H1 (cell line): ENCODE results near the gene H2BK1. TPM values are rescaled to one million over a fixed set of nuclear protein-coding genes. Genes with fewer than 3 reads are reported as not detected.

Experiments used
- CTCF ChIA-PET: fragments of 300-600 bp; sonication (Branson Sonifier 250); formaldehyde crosslinking; loops from one replicate; lab custom pipeline; 2021; ENCODE audit not compliant: partially characterized antibody; lab: Charles Lee
- POLR2A ChIA-PET: fragments of 300-600 bp; sonication (Branson Sonifier 250); formaldehyde crosslinking; loops from one replicate; lab custom pipeline; 2021; ENCODE audit warnings: inconsistent platforms; ENCODE audit not compliant: partially characterized antibody; lab: Charles Lee
- DNase-seq, 2 experiments: peaks; one replicate each; pipeline versions ENCODE4 v3.0.0 to v3.0.0-alpha.2; 2010 to 2022; ENCODE audit warnings: low spot score in 2 of 2, low read depth in 1 of 2, mixed read lengths in 1 of 2
- FAIRE-seq: peaks from 2 replicates; lab custom pipeline; 2011; peaks lifted over from hg19 to GRCh38; lab: Jason Lieb, UNC
- H2AFZ ChIP-seq: 2 replicates; pipeline ENCODE4 v1.8.1; 2012; ENCODE audit warnings: low read length, inconsistent platforms
- H2AK5ac ChIP-seq: 2 replicates; pipeline ENCODE4 v1.6.1; 2013; ENCODE audit warnings: low read depth, low read length
- H2BK120ac ChIP-seq: replicated peaks from 2 replicates; pipeline ENCODE3; 2013; ENCODE audit warnings: low read depth, low read length, inconsistent platforms
- H2BK12ac ChIP-seq: 2 replicates; pipeline ENCODE4 v1.6.1; 2013; ENCODE audit warnings: low read depth, low read length
- H2BK15ac ChIP-seq: 2 replicates; pipeline ENCODE4 v1.6.1; 2013; ENCODE audit warnings: low read length
- H2BK20ac ChIP-seq: 2 replicates; pipeline ENCODE4 v1.6.1; 2013; ENCODE audit warnings: low read length
- H2BK5ac ChIP-seq: 2 replicates; pipeline ENCODE4 v1.6.1; 2013; ENCODE audit warnings: low read depth, low read length
- H3K14ac ChIP-seq: 2 replicates; pipeline ENCODE4 v1.6.1; 2013; ENCODE audit warnings: inconsistent platforms; ENCODE audit not compliant: insufficient read length
- H3K18ac ChIP-seq: 2 replicates; pipeline ENCODE4 v1.6.1; 2013; ENCODE audit warnings: low read length; ENCODE audit errors: extremely low read depth
- H3K23ac ChIP-seq: 2 replicates; pipeline ENCODE4 v1.6.1; 2013; ENCODE audit warnings: inconsistent platforms; ENCODE audit not compliant: insufficient read length
- H3K23me2 ChIP-seq: 2 replicates; pipeline ENCODE4 v1.6.1; 2013; ENCODE audit warnings: low read depth, low read length
- H3K27ac ChIP-seq: 2 replicates; pipeline ENCODE4 v1.6.1; 2011; ENCODE audit warnings: low read depth, low read length, inconsistent platforms
- H3K27me3 ChIP-seq, 4 experiments: replicated peaks in 1 of 4; 1 replicate in 1 of 4; 2 replicates in 3 of 4; pipeline versions ENCODE4 v1.6.1 to v1.8.1; 2011 to 2013; ENCODE audit warnings: low read length in 3 of 4, mild to moderate bottlenecking in 3 of 4, inconsistent platforms in 2 of 4, mixed read lengths in 2 of 4, moderate library complexity in 1 of 4; ENCODE audit not compliant: control insufficient read depth in 3 of 4, insufficient read depth in 3 of 4; ENCODE audit errors: extremely low read depth in 1 of 4
- H3K36me3 ChIP-seq, 4 experiments: 2 replicates each; pipeline versions ENCODE4 v1.6.1 to v1.8.1; 2011 to 2013; ENCODE audit warnings: mild to moderate bottlenecking in 4 of 4, low read length in 3 of 4, moderate library complexity in 2 of 4, control low read depth in 1 of 4, inconsistent platforms in 1 of 4; ENCODE audit not compliant: insufficient read depth in 4 of 4, control insufficient read depth in 2 of 4
- H3K4ac ChIP-seq: replicated peaks from 2 replicates; pipeline ENCODE3; 2013; ENCODE audit warnings: low read length, low read depth, mixed read lengths, inconsistent platforms; ENCODE audit not compliant: insufficient read length
- H3K4me1 ChIP-seq, 4 experiments: replicated peaks in 1 of 4; 1 replicate in 1 of 4; 2 replicates in 3 of 4; pipeline versions ENCODE4 v1.6.1 to v1.8.1; 2011 to 2013; ENCODE audit warnings: low read length in 3 of 4, inconsistent platforms in 2 of 4, mixed read lengths in 1 of 4; ENCODE audit not compliant: insufficient read depth in 4 of 4, control insufficient read depth in 3 of 4
- H3K4me2 ChIP-seq, 2 experiments: 2 replicates each; pipeline versions ENCODE4 v1.6.1 to v1.8.1; 2011 to 2013; ENCODE audit warnings: low read depth in 2 of 2, low read length in 2 of 2, control low read depth in 1 of 2, inconsistent platforms in 1 of 2, mild to moderate bottlenecking in 1 of 2; ENCODE audit not compliant: insufficient read depth in 1 of 2
- H3K4me3 ChIP-seq, 4 experiments: fragments of 200-600, 300-600 bp in 1 of 4; sonication (generic), shearing (Covaris generic), sonication (Bioruptor Twin) in 1 of 4; 2 replicates each; pipeline versions ENCODE4 v1.5.1 to v1.8.1; 2011 to 2016; ENCODE audit warnings: low read length in 4 of 4, low read depth in 3 of 4, control low read depth in 2 of 4, inconsistent platforms in 2 of 4, mild to moderate bottlenecking in 2 of 4, mixed read lengths in 1 of 4, moderate library complexity in 1 of 4; ENCODE audit not compliant: insufficient read depth in 2 of 4; ENCODE audit errors: extremely low read depth in 1 of 4
- H3K56ac ChIP-seq: replicated peaks from 2 replicates; pipeline ENCODE3; 2013; ENCODE audit warnings: low read depth, mild to moderate bottlenecking, mixed read lengths, low read length, inconsistent platforms; ENCODE audit not compliant: insufficient read length
- H3K79me1 ChIP-seq: 2 replicates; pipeline ENCODE4 v1.6.1; 2013; ENCODE audit warnings: low read depth, low read length, control low read depth
- H3K79me2 ChIP-seq, 2 experiments: 2 replicates each; pipeline versions ENCODE4 v1.6.1 to v1.8.1; 2012 to 2013; ENCODE audit warnings: low read length in 2 of 2, mild to moderate bottlenecking in 2 of 2, inconsistent platforms in 1 of 2; ENCODE audit not compliant: insufficient read depth in 2 of 2, control insufficient read depth in 1 of 2
- H3K9ac ChIP-seq, 4 experiments: replicated peaks in 1 of 4; 1 replicate in 1 of 4; 2 replicates in 3 of 4; pipeline versions ENCODE4 v1.6.1 to v1.8.1; 2011 to 2013; ENCODE audit warnings: low read depth in 3 of 4, low read length in 3 of 4, control low read depth in 2 of 4, mild to moderate bottlenecking in 2 of 4, moderate library complexity in 2 of 4, inconsistent platforms in 1 of 4; ENCODE audit errors: extremely low read depth in 1 of 4
- H3K9me3 ChIP-seq, 2 experiments: 2 replicates each; pipeline versions ENCODE4 v1.6.1 to v1.8.1; 2012 to 2013; ENCODE audit warnings: mild to moderate bottlenecking in 2 of 2, moderate library complexity in 2 of 2, control low read depth in 1 of 2, inconsistent platforms in 1 of 2, low read depth in 1 of 2, low read length in 1 of 2, mixed read lengths in 1 of 2; ENCODE audit not compliant: insufficient read depth in 2 of 2
- H4K20me1 ChIP-seq, 2 experiments: replicated peaks in 1 of 2; 2 replicates each; pipeline versions ENCODE3 to v1.8.1; 2011 to 2013; ENCODE audit warnings: inconsistent platforms in 2 of 2, low read length in 2 of 2, mild to moderate bottlenecking in 1 of 2; ENCODE audit not compliant: insufficient read depth in 2 of 2, control insufficient read depth in 1 of 2
- H4K5ac ChIP-seq: 2 replicates; pipeline ENCODE4 v1.6.1; 2013; ENCODE audit warnings: low read length, low read depth, mixed read lengths, inconsistent platforms; ENCODE audit not compliant: insufficient read length
- H4K8ac ChIP-seq: 2 replicates; pipeline ENCODE4 v1.8.0; 2013; ENCODE audit warnings: mild to moderate bottlenecking, moderate library complexity, low read length, inconsistent platforms; ENCODE audit not compliant: insufficient read depth; ENCODE audit errors: extremely low read depth
- H4K91ac ChIP-seq: replicated peaks from 2 replicates; pipeline ENCODE3; 2013; ENCODE audit warnings: low read length, mixed read lengths, inconsistent platforms; ENCODE audit not compliant: insufficient read length
- ATF3 ChIP-seq: IDR thresholded peaks from 2 replicates; pipeline ENCODE4 v1.6.1; 2011; ENCODE audit warnings: low read depth, mild to moderate bottlenecking, low read length; ENCODE audit not compliant: insufficient read depth
- BACH1 ChIP-seq: IDR thresholded peaks from 2 replicates; pipeline ENCODE4 v1.6.1; 2012; ENCODE audit warnings: low read length, improper control_type of control experiment
- CBX8 ChIP-seq: fragments of 300-800, 300-1000 bp; sonication (generic); IDR thresholded peaks from 2 replicates; pipeline ENCODE4 v1.7.1; 2016; ENCODE audit warnings: low read depth, low read length, borderline replicate concordance
- CHD2 ChIP-seq: IDR thresholded peaks from 2 replicates; pipeline ENCODE4 v1.6.1; 2012; ENCODE audit warnings: low read length, improper control_type of control experiment
- EP300 ChIP-seq, 2 experiments: IDR thresholded peaks; 1 replicate in 1 of 2; 2 replicates in 1 of 2; pipeline ENCODE4 v1.6.1; 2011 to 2012; ENCODE audit warnings: low read depth in 2 of 2, low read length in 2 of 2, mild to moderate bottlenecking in 2 of 2, borderline replicate concordance in 1 of 2, inconsistent platforms in 1 of 2, moderate library complexity in 1 of 2
- FOSL1 ChIP-seq: IDR thresholded peaks from 2 replicates; pipeline ENCODE4 v1.6.1; 2011; ENCODE audit warnings: mild to moderate bottlenecking, low read depth, low read length, moderate library complexity; ENCODE audit not compliant: insufficient read depth
- KDM5A ChIP-seq: fragments of 200-600 bp; IDR thresholded peaks from 2 replicates; pipeline ENCODE4 v1.7.1; 2012; ENCODE audit warnings: mild to moderate bottlenecking, low read length, inconsistent platforms, mixed read lengths
- PHF8 ChIP-seq: fragments of 200-600 bp; sonication (generic); conservative IDR thresholded peaks from 2 replicates; pipeline ENCODE4 v1.7.1; 2012; ENCODE audit warnings: low read depth, mild to moderate bottlenecking, inconsistent platforms, low read length, moderate library complexity
- POLR2AphosphoS5 ChIP-seq: IDR thresholded peaks from 2 replicates; pipeline ENCODE4 v1.6.1; 2011; ENCODE audit warnings: low read depth, low read length
- RBBP5 ChIP-seq: IDR thresholded peaks from 2 replicates; pipeline ENCODE4 v1.7.1; 2012; ENCODE audit warnings: low read depth, mild to moderate bottlenecking, inconsistent platforms, low read length, moderate library complexity, borderline replicate concordance
- SP1 ChIP-seq: IDR thresholded peaks from 2 replicates; pipeline ENCODE4 v1.6.1; 2011; ENCODE audit warnings: low read depth, low read length
- SP2 ChIP-seq: IDR thresholded peaks from 2 replicates; pipeline ENCODE4 v1.6.1; 2012; ENCODE audit warnings: mild to moderate bottlenecking, low read length, inconsistent platforms
- SUZ12 ChIP-seq: fragments of 200-600 bp; sonication (generic); IDR thresholded peaks from 2 replicates; pipeline ENCODE4 v1.6.1; 2012; ENCODE audit warnings: mild to moderate bottlenecking, inconsistent platforms, low read length, moderate library complexity, mixed read lengths
- TBP ChIP-seq: IDR thresholded peaks from 2 replicates; pipeline ENCODE4 v1.6.1; 2011; ENCODE audit warnings: low read depth, low read length, improper control_type of control experiment
- WGBS, 2 experiments: shearing (Covaris generic) in 1 of 2; methylation state at CpG; one replicate each; pipeline versions ENCODE4 v1.1.6 to v1.1.7; 2013 to 2015; ENCODE audit warnings: low lambda C conversion rate in 2 of 2, mixed read lengths in 2 of 2, inconsistent platforms in 1 of 2, low coverage in 1 of 2, missing lambda C conversion rate in 1 of 2; ENCODE audit not compliant: insufficient replicate concordance in 2 of 2, insufficient coverage in 1 of 2, insufficient read length in 1 of 2; ENCODE audit errors: extremely low coverage in 1 of 2, missing lambda C conversion rate in 1 of 2; 5-methylcytosine and 5-hydroxymethylcytosine counted together
- polyA plus RNA-seq, 7 experiments: library from polyadenylated mRNA; depleted of rRNA in 3 of 7; stranded (reverse) in 5 of 7; unstranded in 2 of 7; fragments of >200 nt in 5 of 7; fragments of 200-250 nt in 2 of 7; gene quantifications; 1 replicate in 5 of 7; 2 replicates in 1 of 7; 4 replicates in 1 of 7; pipeline versions ENCODE4 v1.2.1 to v1.2.3, GENCODE V29; 2011 to 2013; ENCODE audit warnings: missing spikeins in 2 of 7, mixed read lengths in 2 of 7
- total RNA-seq: library from RNA; stranded (reverse); fragmentation: NEBNext Ultra II Directional; extraction: Animal tissue kit (Norgen Biotek cat#: 25700); gene quantifications from 2 replicates; pipeline ENCODE4 v1.2.1, GENCODE V29; 2021

H2BK1 gene
- total and polyA plus RNA-seq, 2 of the 8 experiments (the other 6 are each of a cell fraction or from before 2014, with no cell fraction given): not detected

GRCh38 chr7:151236406-151236805, 26.1 kb upstream of the H2BK1 start:
- DNase-seq (no peak), FAIRE-seq (no peak)
- H4K20me1 ChIP-seq: peaks cover 0 to 17% of the 10 kb centered on the region in 2 experiments
- TF ChIP-seq SUZ12 (no peak), SP2 (no peak), CHD2 (no peak), KDM5A (no peak), PHF8 (no peak), FOSL1 (no peak), EP300 (IDR thresholded peaks at IDR 0.05; ENCODE audit: borderline replicate concordance in 1 of 2, low read depth in 2 of 2, low read length in 2 of 2) (no peak), POLR2AphosphoS5 (no peak), ATF3 (no peak), CBX8 (no peak), TBP (no peak), RBBP5 (no peak), SP1 (no peak), BACH1 (no peak)

More at GRCh38 chr7:151236406-151236805, 26.1 kb upstream of the H2BK1 start:
- no peak overlapping the region for H3K23ac ChIP-seq
- POLR2A ChIA-PET: interaction anchor here (0.9 to 1.3 kb wide), 2 partner anchors 9 to 19 kb away, joined by 3 to 9 read pairs; partner anchors contain the start of gene ABCF2
- peaks cover 13% of the 10 kb centered on the region for H3K23me2 ChIP-seq
- no peaks in the 10 kb centered on the region for H3K9me3 ChIP-seq
- H3K4me1 ChIP-seq: peaks cover 3 to 7% (median 5%) of the 10 kb centered on the region in 4 experiments; a peak in 5 of 7 replicates
- peaks cover 8 to 24% (median 11%) of the 10 kb centered on the region in 4 experiments; a peak in 7 of 8 replicates for H3K36me3 ChIP-seq
- 90% methylated on average over 13 of the region's 13 CpGs; no CpG with 5 or more reads in 1 of the 2 experiments for WGBS, 2 experiments
- H3K9ac ChIP-seq: no peak overlapping the region
- H3K79me2 ChIP-seq: peaks cover 4 to 23% of the 10 kb centered on the region in 2 experiments; a peak in 3 of 4 replicates
- H3K56ac ChIP-seq: no peak overlapping the region
- H4K91ac ChIP-seq: no peak overlapping the region
- no peak overlapping the region for H3K4me3 ChIP-seq
- H4K5ac ChIP-seq: no peak overlapping the region
- no peak overlapping the region for H2BK5ac ChIP-seq
- H2BK12ac ChIP-seq: no peak overlapping the region
- H3K4me2 ChIP-seq: no peak overlapping the region
- no peak overlapping the region for H2AFZ ChIP-seq
- H2BK15ac ChIP-seq: no peak overlapping the region
- H3K4ac ChIP-seq: no peak overlapping the region
- peaks cover 14% of the 10 kb centered on the region for H3K79me1 ChIP-seq
- no peak overlapping the region for H3K27ac ChIP-seq
- no peak overlapping the region for H4K8ac ChIP-seq
- no peaks in the 10 kb centered on the region for H3K27me3 ChIP-seq
- H2AK5ac ChIP-seq: no peak overlapping the region
- H2BK20ac ChIP-seq: no peak overlapping the region
- H2BK120ac ChIP-seq: no peak overlapping the region
- CTCF ChIA-PET: interaction anchor here (0.5 to 6.8 kb wide), 16 partner anchors 8 to 120 kb away, joined by 3 to 71 read pairs (median 4); partner anchors contain the start of gene ABCF2
- no peak overlapping the region for H3K14ac ChIP-seq
- H3K18ac ChIP-seq: no peak overlapping the region
